Measurements from ENCODE around the gene PIGC.

DNA sequence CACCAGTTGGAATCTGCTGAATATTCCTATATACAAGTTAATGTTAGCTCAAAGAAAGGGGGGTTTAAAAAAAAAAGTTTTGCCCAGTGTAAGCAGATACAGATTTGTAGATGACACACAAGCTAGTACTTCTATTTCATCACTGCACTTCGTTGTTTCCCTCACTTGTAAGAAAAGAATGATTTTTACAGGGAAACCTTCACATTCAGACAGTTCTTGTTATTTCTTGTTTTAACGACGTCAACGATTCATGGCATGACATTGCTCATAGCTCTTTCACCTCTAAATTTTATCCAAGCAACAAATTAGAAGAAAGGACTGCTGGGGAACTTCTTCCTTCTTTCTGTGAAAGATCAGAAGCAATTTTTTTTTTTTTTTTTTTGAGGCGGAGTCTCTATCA lies 49.1 kb downstream of the PIGC start:
- TF ChIP-seq EP300 (IDR thresholded peaks at IDR 0.05; ENCODE audit: borderline replicate concordance in 1 of 2, control insufficient read depth in 1 of 2, low read depth in 2 of 2, low read length in 2 of 2), result no peak
- TF ChIP-seq, protein P1, sequence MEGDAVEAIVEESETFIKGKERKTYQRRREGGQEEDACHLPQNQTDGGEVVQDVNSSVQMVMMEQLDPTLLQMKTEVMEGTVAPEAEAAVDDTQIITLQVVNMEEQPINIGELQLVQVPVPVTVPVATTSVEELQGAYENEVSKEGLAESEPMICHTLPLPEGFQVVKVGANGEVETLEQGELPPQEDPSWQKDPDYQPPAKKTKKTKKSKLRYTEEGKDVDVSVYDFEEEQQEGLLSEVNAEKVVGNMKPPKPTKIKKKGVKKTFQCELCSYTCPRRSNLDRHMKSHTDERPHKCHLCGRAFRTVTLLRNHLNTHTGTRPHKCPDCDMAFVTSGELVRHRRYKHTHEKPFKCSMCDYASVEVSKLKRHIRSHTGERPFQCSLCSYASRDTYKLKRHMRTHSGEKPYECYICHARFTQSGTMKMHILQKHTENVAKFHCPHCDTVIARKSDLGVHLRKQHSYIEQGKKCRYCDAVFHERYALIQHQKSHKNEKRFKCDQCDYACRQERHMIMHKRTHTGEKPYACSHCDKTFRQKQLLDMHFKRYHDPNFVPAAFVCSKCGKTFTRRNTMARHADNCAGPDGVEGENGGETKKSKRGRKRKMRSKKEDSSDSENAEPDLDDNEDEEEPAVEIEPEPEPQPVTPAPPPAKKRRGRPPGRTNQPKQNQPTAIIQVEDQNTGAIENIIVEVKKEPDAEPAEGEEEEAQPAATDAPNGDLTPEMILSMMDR (IDR thresholded peaks at IDR 0.05 in 2 of 3, conservative IDR thresholded peaks at IDR 0.05 in 1 of 3; ENCODE audit: control insufficient read depth in 2 of 3, extremely low read depth in 1 of 3, insufficient read depth in 1 of 3, low read depth in 3 of 3, low read length in 3 of 3), result no peak
- TF ChIP-seq, protein P2, sequence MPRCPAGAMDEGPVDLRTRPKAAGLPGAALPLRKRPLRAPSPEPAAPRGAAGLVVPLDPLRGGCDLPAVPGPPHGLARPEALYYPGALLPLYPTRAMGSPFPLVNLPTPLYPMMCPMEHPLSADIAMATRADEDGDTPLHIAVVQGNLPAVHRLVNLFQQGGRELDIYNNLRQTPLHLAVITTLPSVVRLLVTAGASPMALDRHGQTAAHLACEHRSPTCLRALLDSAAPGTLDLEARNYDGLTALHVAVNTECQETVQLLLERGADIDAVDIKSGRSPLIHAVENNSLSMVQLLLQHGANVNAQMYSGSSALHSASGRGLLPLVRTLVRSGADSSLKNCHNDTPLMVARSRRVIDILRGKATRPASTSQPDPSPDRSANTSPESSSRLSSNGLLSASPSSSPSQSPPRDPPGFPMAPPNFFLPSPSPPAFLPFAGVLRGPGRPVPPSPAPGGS (IDR thresholded peaks at IDR 0.05; ENCODE audit: borderline replicate concordance, insufficient read depth, low read depth, low read length, poor library complexity, severe bottlenecking), result no peak
- TF ChIP-seq YY1 (IDR thresholded peaks at IDR 0.05; ENCODE audit: low read depth, low read length), result no peak
- no peak for TF ChIP-seq SP1 (IDR thresholded peaks at IDR 0.05; ENCODE audit: low read depth, low read length)
- no peak for TF ChIP-seq CBFB (IDR thresholded peaks at IDR 0.05; ENCODE audit: low read depth)
- TF ChIP-seq RELA (IDR thresholded peaks at IDR 0.05; ENCODE audit: borderline replicate concordance, partially characterized antibody), result no peak
- no peak for TF ChIP-seq TCF7 (IDR thresholded peaks at IDR 0.05; ENCODE audit: borderline replicate concordance)
- no peak for TF ChIP-seq RCOR1 (conservative IDR thresholded peaks at IDR 0.05; ENCODE audit: low read depth, low read length)
- TF ChIP-seq BRCA1 (IDR thresholded peaks at IDR 0.05; ENCODE audit: low read depth, low read length), result no peak
- no peak for TF ChIP-seq ZNF207 (IDR thresholded peaks at IDR 0.05; ENCODE audit: borderline replicate concordance)
- TF ChIP-seq CHD4 (IDR thresholded peaks at IDR 0.05), result no peak

Measured in GM12878 (cell line).